Epithelial cell of proximal tubule (primary cell): ENCODE results near the gene MRPS16. TPM values are rescaled to one million over a fixed set of nuclear protein-coding genes. Genes with fewer than 3 reads are reported as not detected.

Source experiments
- DNase-seq: peaks from one replicate; pipeline ENCODE4 v3.0.0-alpha.2; 2011; ENCODE audit warnings: low read depth
- H3K4me3 ChIP-seq: 2 replicates; pipeline ENCODE4 v1.5.1; 2011; ENCODE audit warnings: low read depth, mild to moderate bottlenecking, low read length
- total RNA-seq: library from RNA; depleted of rRNA; stranded (reverse); fragments of >200 nt; gene quantifications from 2 replicates; pipeline ENCODE4 v1.2.3, GENCODE V29; 2015
- TF ChIP-seq, protein P1 (sequence below): conservative IDR thresholded peaks from 2 replicates; pipeline ENCODE4 v1.5.1; 2012; ENCODE audit warnings: low read depth, mild to moderate bottlenecking, low read length

MRPS16 gene
- total RNA-seq, 1 donor from 2014 or later = 51.1 TPM

DNA sequence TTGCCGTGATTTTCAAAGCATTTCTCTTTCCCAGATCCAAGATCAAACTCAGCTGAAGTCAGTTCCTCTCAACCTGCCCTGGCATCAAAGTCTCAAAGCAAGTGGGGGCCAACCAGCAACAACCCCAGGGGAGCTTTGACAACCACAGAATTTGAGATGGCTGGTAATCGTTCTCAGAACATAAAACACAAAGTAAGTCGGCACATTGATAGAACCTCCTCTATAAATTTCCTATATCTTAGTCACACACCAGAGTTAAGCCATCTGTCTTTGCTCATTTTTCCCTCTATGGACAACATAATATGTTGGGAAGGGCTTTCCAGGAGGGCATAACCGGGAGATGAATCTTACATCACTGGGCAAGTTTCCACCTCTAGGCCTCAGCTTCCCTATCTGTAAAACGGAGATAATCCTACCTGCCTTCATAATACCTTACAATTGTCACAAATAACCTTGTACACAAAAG is 4.2 kb downstream of the MRPS16 start:
- H3K4me3 ChIP-seq = no peak overlapping the region
- TF ChIP-seq, protein P1, sequence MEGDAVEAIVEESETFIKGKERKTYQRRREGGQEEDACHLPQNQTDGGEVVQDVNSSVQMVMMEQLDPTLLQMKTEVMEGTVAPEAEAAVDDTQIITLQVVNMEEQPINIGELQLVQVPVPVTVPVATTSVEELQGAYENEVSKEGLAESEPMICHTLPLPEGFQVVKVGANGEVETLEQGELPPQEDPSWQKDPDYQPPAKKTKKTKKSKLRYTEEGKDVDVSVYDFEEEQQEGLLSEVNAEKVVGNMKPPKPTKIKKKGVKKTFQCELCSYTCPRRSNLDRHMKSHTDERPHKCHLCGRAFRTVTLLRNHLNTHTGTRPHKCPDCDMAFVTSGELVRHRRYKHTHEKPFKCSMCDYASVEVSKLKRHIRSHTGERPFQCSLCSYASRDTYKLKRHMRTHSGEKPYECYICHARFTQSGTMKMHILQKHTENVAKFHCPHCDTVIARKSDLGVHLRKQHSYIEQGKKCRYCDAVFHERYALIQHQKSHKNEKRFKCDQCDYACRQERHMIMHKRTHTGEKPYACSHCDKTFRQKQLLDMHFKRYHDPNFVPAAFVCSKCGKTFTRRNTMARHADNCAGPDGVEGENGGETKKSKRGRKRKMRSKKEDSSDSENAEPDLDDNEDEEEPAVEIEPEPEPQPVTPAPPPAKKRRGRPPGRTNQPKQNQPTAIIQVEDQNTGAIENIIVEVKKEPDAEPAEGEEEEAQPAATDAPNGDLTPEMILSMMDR = no peak
- no peak for DNase-seq

DNA sequence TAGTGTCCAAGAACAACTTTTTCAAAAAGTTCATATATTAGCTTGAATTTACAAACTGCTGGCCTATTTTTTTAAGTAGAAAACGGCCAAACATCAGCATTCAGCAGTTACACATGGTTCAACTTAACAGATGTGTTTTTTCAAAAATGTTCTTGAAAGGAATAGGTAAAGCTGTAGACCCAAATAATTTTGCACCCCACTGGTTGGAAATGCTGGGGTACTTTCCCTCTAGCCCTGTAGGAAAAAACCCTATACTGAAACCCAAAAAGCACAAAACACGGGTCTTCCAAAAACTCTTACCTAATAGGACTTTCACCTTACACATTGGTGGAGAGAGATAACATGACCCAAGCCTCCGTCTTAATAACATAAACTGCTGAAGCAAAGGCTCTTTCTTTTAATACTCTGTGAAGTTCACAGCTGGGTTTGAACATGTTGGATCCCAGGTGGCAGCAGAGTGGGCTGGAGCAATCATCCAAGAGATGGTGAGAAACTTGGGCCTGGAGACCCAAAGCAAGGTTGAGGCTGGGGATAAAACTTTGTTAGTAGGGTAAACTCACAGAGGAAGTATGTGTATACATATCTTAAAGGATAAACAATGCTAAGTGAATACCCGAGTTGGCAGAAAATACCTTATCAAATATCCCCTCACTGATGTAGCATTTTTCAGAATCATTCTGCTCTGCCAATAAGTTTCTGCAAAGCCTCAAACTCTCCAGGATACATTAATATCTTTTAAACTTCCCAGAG is 4.8 kb downstream of the MRPS16 start:
- peak overlapping the region; percentile 79 for H3K4me3 ChIP-seq
- TF ChIP-seq, protein P1 = no peak
- DNase-seq = no peak

DNA sequence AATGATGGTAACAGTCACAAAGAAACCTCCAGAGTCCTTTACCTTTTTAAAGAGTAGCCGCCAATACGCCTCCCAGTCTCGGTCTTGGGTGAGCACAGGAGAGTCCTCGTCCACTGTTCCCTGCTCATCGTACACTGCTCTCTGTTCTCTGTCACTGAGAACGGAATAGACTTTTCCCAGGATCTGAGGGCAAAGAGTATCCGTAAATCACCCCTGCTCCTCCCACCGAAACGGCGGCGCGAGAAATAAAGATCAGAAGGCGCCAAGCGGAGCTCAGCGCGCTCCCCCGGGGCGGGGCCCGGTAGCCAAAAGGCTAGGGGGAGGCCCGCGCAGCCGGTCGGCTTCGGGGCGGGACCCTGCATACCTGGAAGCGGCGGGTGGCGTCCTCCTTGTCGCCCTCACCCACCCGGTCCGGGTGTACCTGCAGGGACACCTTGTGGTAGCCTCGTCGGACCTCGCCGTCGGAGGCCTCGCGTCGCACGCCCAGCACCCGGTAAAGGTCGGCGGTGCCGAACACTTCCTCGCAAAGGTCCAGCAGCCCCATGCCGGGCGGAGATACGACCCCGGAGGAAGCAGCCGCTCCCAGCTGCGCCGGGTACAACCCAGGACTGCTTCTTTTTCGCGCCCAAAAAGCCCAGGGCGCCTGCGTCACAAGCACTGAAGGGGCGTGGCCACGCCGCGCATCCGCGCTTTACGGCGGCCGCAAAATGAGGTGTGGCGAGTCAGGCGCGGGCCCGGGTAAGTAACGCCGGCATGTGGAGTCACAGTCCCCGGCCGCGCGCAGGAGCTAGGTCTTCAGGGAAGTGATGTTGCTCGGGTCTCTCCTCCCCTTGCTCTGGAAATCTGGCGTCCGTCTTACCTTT is 5.6 kb downstream of the MRPS16 start, which contains the start of gene DNAJC9:
DNAJC9 (minus strand) TSS at position 610 of the 863 bp plus-strand sequence; CDS start at position 544, 66 bp downstream.
- H3K4me3 ChIP-seq = peak within 1 kb of the TSS; percentile 79
- DNase-seq = no peak
- TF ChIP-seq, protein P1 = no peak

DNA sequence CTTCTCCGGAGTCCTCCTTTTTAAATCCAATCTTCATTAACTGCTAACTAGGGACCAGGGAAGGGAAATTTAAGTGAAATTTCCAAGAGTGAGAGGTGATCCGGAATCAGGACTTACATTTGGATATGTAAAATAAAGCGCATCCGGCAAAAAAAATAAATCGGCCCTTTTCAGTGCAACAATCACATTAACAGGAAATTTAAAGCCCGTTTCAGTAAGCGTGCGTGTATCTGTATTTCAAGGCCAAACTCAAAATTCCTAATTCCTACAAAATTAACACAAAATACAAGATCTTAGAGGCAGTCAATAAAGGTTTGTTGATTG is 6.2 kb downstream of the MRPS16 start:
- TF ChIP-seq, protein P1 = no peak
- no peak for DNase-seq
- peak overlapping the region; percentile 79 for H3K4me3 ChIP-seq

DNA sequence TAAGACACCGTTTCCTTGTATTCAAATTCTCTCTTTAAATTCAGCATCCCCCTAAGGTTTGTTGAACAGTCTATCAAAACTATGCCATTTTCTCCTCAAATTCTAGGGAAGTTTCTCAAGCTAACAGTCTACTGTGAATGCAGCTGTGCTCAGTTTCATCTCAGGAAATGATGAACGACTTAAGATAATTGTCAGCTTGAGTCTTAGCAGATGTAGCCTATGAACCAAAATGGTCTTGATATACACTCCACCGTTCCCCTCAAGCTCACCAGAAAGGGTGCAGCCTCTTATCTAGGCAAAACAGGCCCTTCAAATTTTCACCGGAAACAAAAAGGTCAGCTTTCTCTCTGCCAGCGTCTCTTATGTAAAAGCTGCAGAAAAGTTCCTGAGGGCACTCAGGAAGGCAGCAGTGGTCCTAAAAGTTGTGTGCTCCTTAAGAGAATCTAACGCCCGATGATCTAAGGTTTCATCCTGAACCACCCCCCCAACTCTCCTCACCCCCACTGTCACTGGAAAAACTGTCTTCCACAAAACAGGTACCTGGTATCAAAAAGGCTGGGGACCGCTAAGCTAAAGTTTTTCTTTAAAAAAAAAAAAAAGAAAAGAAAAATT is 7.5 kb downstream of the MRPS16 start:
- no peak for DNase-seq
- TF ChIP-seq, protein P1 = no peak
- H3K4me3 ChIP-seq = peak overlapping the region; percentile 79

DNA sequence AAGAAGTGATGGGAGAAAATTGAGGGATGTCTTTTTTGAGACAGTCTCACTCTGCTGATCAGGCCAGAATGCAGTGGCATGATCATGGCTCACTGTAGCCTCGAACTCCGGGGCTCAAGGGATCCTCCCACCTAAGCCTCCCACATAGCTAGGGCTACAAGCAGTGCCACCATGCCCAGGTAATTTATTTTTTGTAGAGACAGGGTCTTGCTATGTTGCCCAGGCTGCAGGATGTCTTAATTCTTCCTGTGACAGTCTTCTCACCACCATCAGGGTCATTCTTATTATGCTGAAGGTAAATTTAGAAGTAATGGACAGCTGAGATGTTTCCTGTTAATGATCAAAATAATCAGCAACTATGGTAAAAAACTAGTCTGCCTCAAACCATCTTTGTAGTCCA is 12.5 kb downstream of the MRPS16 start:
- H3K4me3 ChIP-seq = no peak overlapping the region
- TF ChIP-seq, protein P1 = no peak
- no peak for DNase-seq
